ENCODE measurements around the gene CD274.
A peak's percentile ranks its signal among the peaks of the same experiment; 100 is the strongest.

The CD274 gene

DNA sequence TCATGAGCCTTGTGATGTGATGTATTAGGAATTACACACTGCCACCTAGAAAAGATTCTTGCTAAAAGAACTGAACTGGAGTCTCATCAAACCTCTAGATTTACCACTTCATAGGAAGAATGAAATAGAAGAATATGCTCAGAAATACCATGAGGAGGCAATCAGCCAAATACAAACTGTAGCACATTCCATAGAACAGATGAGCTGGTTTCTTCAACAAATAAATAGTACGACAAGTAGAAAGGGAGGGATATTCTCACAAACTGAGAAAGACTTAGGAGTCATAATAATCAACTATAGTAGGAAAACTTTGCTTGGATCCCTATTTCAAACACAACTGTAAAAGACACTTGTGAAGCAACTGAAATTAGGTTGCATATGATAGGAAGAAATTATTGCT is 28.1 kb upstream of the CD274 start:
- H3K4me3 ChIP-seq (replicated peaks; ENCODE audit: low read depth, low read length): no peak overlapping the region
- TF ChIP-seq, protein P1, sequence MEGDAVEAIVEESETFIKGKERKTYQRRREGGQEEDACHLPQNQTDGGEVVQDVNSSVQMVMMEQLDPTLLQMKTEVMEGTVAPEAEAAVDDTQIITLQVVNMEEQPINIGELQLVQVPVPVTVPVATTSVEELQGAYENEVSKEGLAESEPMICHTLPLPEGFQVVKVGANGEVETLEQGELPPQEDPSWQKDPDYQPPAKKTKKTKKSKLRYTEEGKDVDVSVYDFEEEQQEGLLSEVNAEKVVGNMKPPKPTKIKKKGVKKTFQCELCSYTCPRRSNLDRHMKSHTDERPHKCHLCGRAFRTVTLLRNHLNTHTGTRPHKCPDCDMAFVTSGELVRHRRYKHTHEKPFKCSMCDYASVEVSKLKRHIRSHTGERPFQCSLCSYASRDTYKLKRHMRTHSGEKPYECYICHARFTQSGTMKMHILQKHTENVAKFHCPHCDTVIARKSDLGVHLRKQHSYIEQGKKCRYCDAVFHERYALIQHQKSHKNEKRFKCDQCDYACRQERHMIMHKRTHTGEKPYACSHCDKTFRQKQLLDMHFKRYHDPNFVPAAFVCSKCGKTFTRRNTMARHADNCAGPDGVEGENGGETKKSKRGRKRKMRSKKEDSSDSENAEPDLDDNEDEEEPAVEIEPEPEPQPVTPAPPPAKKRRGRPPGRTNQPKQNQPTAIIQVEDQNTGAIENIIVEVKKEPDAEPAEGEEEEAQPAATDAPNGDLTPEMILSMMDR (IDR thresholded peaks at IDR 0.05; ENCODE audit: low read length, missing control alignments): no peak
- DNase-seq (ENCODE audit: low read depth): no peak

DNA sequence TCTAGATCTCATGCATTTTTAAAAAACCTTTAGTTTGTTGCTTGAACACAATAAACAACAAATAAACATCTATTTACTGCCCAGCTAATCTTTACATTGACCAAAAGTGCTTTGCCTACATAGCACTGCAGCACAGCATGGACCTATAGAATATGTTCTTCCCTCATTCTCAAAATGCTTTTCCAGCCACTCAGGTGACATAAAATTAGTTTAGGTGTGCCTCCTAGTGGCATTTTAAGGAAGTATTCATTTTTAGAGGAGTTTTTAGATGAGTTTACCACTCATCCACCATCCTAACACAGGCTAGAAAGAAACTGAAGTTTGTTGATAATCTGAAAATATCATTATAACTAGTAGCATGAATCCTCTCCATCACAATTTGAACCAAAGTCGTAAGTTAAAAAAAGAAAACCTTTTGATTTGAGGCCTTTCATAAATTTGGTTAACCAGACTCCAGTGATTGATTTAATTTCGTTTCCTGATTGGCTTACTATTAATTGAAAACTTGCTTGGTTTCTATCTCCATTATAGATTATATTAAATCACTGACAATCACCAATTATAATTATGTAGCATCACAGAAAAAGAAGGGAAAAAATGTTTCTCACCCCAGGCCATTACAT is 25.2 kb upstream of the CD274 start:
- H3K4me3 ChIP-seq (replicated peaks; ENCODE audit: low read depth, low read length): no peak overlapping the region
- peak; percentile 42 for DNase-seq (ENCODE audit: low read depth)
- TF ChIP-seq, protein P1 (IDR thresholded peaks at IDR 0.05; ENCODE audit: low read length, missing control alignments): peak; percentile 44

DNA sequence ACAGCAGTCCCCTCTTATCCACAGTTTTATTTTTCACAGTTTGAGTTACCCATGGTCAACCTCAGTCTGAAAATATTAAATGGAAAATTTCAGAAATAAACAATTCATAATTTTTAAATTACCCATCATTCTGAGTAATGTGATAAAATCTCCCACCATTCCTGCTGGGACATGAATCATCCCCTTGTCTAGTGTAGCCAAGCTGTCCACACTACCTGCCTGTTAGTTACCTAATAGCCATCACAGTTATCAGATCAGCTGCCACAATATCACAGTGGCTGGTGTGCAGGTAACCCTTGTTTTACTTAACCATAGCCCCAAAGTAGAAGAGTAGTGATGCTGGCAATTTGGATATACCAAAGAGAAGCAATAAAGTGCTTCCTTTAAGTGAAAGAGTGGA is 23.3 kb upstream of the CD274 start:
- H3K4me3 ChIP-seq (replicated peaks; ENCODE audit: low read depth, low read length): no peak overlapping the region
- no peak for DNase-seq (ENCODE audit: low read depth)
- TF ChIP-seq, protein P1 (IDR thresholded peaks at IDR 0.05; ENCODE audit: low read length, missing control alignments): no peak

DNA sequence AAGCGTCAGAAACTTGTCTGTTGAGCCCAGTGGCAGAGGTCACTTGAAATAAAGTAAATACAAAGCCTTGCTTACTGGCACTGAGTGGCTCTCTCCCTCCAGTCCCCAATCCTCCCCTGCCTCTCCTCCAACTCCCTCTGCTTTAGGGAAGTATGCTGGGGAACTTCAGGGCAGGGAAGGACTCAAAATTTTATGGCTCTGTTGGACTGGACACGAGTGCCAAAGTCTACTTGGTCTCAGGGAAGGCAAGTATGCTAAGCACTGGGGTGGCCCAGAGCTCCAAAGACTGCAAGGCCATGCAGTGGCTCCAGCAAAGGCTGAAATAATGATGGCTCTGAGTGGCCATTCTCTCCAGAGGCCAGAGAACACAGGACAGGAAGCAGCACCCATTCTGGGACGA is 22.2 kb upstream of the CD274 start:
- no peak overlapping the region for H3K4me3 ChIP-seq (replicated peaks; ENCODE audit: low read depth, low read length)
- TF ChIP-seq, protein P1 (IDR thresholded peaks at IDR 0.05; ENCODE audit: low read length, missing control alignments): no peak
- no peak for DNase-seq (ENCODE audit: low read depth)

DNA sequence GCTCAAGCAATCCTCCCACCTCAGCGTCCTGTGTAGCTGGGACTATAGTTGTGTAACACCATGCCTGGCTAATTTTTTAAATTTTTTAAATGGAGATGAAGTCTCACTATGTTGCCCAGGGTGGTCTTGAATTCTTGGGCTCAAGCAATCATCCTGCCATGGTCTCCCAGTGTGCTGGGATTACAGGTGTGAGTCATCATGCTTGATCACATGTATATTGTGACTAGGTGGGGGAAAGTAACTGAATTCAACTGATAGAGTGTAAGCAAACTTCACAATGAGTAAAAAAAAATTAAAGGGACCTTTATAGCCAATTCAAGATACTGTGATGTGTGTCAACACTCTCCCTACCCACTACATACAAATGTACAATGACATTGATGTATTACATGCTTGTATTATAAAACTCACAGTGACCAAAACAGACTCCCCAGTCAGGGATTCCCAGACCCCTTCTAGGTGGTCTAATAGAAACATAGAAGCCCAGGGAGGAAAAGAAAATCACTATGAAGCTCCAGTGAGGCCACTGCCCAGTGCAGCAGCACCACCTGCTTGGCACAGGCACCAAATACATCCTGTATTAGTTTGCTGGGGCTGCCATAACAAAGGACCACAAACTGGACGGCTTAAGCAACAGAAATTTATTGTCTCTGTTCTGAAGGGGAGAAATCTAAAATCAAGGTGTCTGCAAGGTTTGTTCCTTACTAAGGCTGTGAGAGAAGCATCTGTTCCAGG is 21.4 kb upstream of the CD274 start:
- DNase-seq (ENCODE audit: low read depth): no peak
- TF ChIP-seq, protein P1 (IDR thresholded peaks at IDR 0.05; ENCODE audit: low read length, missing control alignments): no peak
- H3K4me3 ChIP-seq (replicated peaks; ENCODE audit: low read depth, low read length): no peak overlapping the region

DNA sequence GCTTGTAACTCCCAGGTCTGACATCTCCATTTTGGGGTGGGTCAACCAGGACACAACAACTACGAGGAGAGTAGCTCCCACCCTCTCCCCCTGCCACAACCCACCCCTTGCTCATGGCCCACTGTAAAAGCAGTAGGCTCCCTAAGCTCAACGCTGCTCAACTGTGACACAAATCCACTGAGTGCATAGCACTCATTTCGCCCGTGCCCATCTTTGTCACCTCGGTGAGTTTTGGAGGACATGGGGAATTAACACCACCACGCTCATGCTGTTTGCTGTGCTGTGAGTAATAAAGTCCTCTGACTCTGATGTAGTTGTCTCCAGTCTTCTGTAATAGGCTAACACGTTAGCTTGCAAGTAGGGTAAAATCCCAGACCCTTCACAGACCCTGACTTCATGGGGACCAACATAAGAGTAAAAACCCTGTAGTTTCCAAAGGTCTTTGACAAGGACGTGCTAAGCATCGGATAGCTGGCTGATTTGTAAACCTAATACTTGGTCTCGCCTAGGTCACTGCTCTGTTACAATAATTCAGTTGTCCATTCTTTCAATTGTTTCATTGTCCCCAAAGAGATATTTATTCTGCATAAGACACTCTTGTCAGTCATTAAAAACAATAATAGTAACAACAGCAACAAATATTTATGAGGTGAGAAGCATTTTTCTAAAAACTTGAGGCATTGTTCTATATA is 20.3 kb upstream of the CD274 start:
- TF ChIP-seq, protein P1 (IDR thresholded peaks at IDR 0.05; ENCODE audit: low read length, missing control alignments): no peak
- no peak for DNase-seq (ENCODE audit: low read depth)
- no peak overlapping the region for H3K4me3 ChIP-seq (replicated peaks; ENCODE audit: low read depth, low read length)

Measured in fibroblast of pulmonary artery (primary cell).